ENCODE data around the gene WBP2.
A peak's percentile ranks its signal among the peaks of the same experiment; 100 is the strongest.
"Not testable (repeated sequence)": the region's sequence is repeated elsewhere in the genome, so short reads cannot be mapped to it uniquely, and the experiment has no call there.

The WBP2 gene

GRCh38 chr17:75869282-75870141, 14.4 kb upstream of the WBP2 start:
- Histone ChIP-seq H4K20me1 (ENCODE audit: insufficient read depth, low read length) (no peaks in the 10 kb centered on the region), H3K9me3 (ENCODE audit: insufficient read depth, low read length, severe bottlenecking) (no peaks in the 10 kb centered on the region), H3K79me2 (ENCODE audit: insufficient read depth, low read length) (no peaks in the 10 kb centered on the region), H3K4me3 (ENCODE audit: low read depth in 1 of 2, low read length in 2 of 2) (no peak overlapping the region), H2AFZ (ENCODE audit: low read depth, low read length) (no peak overlapping the region), H3K4me1 (ENCODE audit: insufficient read depth, low read length) (peaks cover 11% of the 10 kb centered on the region), H3K36me3 (ENCODE audit: insufficient read depth, low read length) (no peaks in the 10 kb centered on the region), H3K9ac (ENCODE audit: low read depth, low read length) (no peak overlapping the region), H3K4me2 (ENCODE audit: insufficient read depth, low read length) (no peak overlapping the region), H3K27ac (ENCODE audit: low read length) (no peak overlapping the region), H3K27me3 (ENCODE audit: insufficient read depth, low read length, poor library complexity) (no peaks in the 10 kb centered on the region)
- ATAC-seq (ENCODE audit: insufficient read depth, low read depth) (no peak), DNase-seq (no peak)
- TF ChIP-seq, protein P1, sequence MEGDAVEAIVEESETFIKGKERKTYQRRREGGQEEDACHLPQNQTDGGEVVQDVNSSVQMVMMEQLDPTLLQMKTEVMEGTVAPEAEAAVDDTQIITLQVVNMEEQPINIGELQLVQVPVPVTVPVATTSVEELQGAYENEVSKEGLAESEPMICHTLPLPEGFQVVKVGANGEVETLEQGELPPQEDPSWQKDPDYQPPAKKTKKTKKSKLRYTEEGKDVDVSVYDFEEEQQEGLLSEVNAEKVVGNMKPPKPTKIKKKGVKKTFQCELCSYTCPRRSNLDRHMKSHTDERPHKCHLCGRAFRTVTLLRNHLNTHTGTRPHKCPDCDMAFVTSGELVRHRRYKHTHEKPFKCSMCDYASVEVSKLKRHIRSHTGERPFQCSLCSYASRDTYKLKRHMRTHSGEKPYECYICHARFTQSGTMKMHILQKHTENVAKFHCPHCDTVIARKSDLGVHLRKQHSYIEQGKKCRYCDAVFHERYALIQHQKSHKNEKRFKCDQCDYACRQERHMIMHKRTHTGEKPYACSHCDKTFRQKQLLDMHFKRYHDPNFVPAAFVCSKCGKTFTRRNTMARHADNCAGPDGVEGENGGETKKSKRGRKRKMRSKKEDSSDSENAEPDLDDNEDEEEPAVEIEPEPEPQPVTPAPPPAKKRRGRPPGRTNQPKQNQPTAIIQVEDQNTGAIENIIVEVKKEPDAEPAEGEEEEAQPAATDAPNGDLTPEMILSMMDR (IDR thresholded peaks at IDR 0.05; ENCODE audit: borderline replicate concordance, extremely low read depth, low read length, poor library complexity, severe bottlenecking): no peak
- no peak for TF ChIP-seq EZH2 (IDR thresholded peaks at IDR 0.05; ENCODE audit: borderline replicate concordance, low read depth, low read length, severe bottlenecking)

- H2AFZ ChIP-seq (ENCODE audit: low read depth, low read length); H4K20me1 ChIP-seq (ENCODE audit: insufficient read depth, low read length); H3K9ac ChIP-seq (ENCODE audit: low read depth, low read length); ATAC-seq (ENCODE audit: insufficient read depth, low read depth); H3K27ac ChIP-seq (ENCODE audit: low read length); H3K79me2 ChIP-seq (ENCODE audit: insufficient read depth, low read length); H3K4me2 ChIP-seq (ENCODE audit: insufficient read depth, low read length); H3K27me3 ChIP-seq (ENCODE audit: insufficient read depth, low read length, poor library complexity); DNase-seq; H3K36me3 ChIP-seq (ENCODE audit: insufficient read depth, low read length); H3K9me3 ChIP-seq (ENCODE audit: insufficient read depth, low read length, severe bottlenecking); H3K4me3 ChIP-seq (ENCODE audit: low read depth in 1 of 2, low read length in 2 of 2): not testable (repeated sequence)
- peaks cover 18% of the 10 kb centered on the region for H3K4me1 ChIP-seq (ENCODE audit: insufficient read depth, low read length)
These were observed 13.7 kb upstream of the WBP2 start for GRCh38 chr17:75868730-75869281.

GRCh38 chr17:75865404-75866188, 10.5 kb upstream of the WBP2 start:
- Histone ChIP-seq H3K4me2 (ENCODE audit: insufficient read depth, low read length) (peak overlapping the region; percentile 54; the same call in 1 of the 2 replicates), H3K9ac (ENCODE audit: low read depth, low read length) (peak overlapping the region; percentile 32), H3K27ac (ENCODE audit: low read length) (peak overlapping the region; percentile 70), H3K4me1 (ENCODE audit: insufficient read depth, low read length) (peaks cover 26% of the 10 kb centered on the region)
- not testable (repeated sequence) for H3K4me3 ChIP-seq (ENCODE audit: low read depth in 1 of 2, low read length in 2 of 2); H4K20me1 ChIP-seq (ENCODE audit: insufficient read depth, low read length); H3K36me3 ChIP-seq (ENCODE audit: insufficient read depth, low read length); H3K27me3 ChIP-seq (ENCODE audit: insufficient read depth, low read length, poor library complexity); H3K79me2 ChIP-seq (ENCODE audit: insufficient read depth, low read length); H3K9me3 ChIP-seq (ENCODE audit: insufficient read depth, low read length, severe bottlenecking); ATAC-seq (ENCODE audit: insufficient read depth, low read depth); DNase-seq; H2AFZ ChIP-seq (ENCODE audit: low read depth, low read length)

DNA sequence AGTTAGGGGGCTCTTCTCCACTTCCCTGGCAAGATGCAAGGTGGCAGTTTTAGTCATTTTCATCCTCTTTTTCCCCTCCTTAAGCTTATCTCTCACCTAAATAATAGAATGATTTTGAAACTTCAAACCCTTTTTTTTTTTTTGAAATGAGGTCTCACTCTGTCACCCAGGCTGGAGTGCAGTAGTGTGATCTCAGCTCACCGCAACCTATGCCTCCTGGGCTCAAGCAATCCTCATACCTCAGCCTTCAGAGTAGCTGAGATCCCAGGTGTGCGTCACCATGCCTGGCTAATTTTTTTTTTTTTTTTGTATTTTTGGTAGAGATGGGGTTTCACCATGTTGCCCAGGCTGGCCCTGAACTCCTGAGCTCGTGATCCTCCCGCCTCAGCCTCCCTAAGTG, 9.8 kb upstream of the WBP2 start:
- Histone ChIP-seq H3K27ac (ENCODE audit: low read length) (peak overlapping the region; percentile 70), H3K4me1 (ENCODE audit: insufficient read depth, low read length) (peaks cover 26% of the 10 kb centered on the region), H3K4me2 (ENCODE audit: insufficient read depth, low read length) (peak overlapping the region; percentile 54), H3K9ac (ENCODE audit: low read depth, low read length) (peak overlapping the region; percentile 32)
- H3K79me2 ChIP-seq (ENCODE audit: insufficient read depth, low read length); H4K20me1 ChIP-seq (ENCODE audit: insufficient read depth, low read length); H3K36me3 ChIP-seq (ENCODE audit: insufficient read depth, low read length); H3K4me3 ChIP-seq (ENCODE audit: low read depth in 1 of 2, low read length in 2 of 2); H2AFZ ChIP-seq (ENCODE audit: low read depth, low read length); H3K9me3 ChIP-seq (ENCODE audit: insufficient read depth, low read length, severe bottlenecking); H3K27me3 ChIP-seq (ENCODE audit: insufficient read depth, low read length, poor library complexity): not testable (repeated sequence)
- ATAC-seq (ENCODE audit: insufficient read depth, low read depth) (peak; percentile 20), DNase-seq (peak; percentile 32)
